ENCODE data around the gene IDH3B. TPM values are rescaled to one million over a fixed set of nuclear protein-coding genes. Genes with fewer than 3 reads are reported as not detected.

Gene IDH3B
- total and polyA plus RNA-seq, 2 donors (not counting 1 experiment from before 2014, with no cell fraction given) = 131 to 225 TPM

DNA sequence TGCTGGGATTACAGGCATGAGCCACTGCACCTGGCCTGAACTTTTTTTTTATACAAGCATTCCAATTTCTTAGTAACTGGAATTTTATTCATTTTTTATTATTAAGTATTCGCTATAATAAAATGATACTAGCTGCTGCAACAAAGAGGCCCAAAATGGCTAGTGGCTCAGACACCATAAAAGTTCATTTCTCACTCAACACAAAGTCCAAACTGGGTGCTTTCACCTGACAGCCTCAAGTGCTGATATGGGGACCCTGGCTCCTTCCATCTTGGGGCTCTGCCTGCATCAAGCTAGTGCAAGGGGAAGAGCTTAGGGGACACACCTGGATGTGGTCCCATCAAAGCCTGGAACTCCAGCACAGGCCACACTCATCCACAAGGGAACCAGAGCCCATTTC is 23.8 kb downstream of the IDH3B start:
- ATAC-seq (ENCODE audit: low read depth) (no peak), DNase-seq (no peak)
- TF ChIP-seq EZH2 (IDR thresholded peaks at IDR 0.05; ENCODE audit: borderline replicate concordance, insufficient read depth, low read depth, low read length, poor library complexity, severe bottlenecking) (no peak), CTCF (IDR thresholded peaks at IDR 0.05) (no peak)
- Histone ChIP-seq H3K4me2 (replicated peaks; ENCODE audit: low read depth, low read length, poor library complexity, severe bottlenecking) (no peak overlapping the region), H4K20me1 (ENCODE audit: control insufficient read depth, insufficient read depth, low read length, poor library complexity, severe bottlenecking) (no peaks in the 10 kb centered on the region), H3K4me1 (ENCODE audit: control insufficient read depth in 2 of 2, insufficient read depth in 2 of 2, low read length in 2 of 2) (no peaks in the 10 kb centered on the region), H3K36me3 (replicated peaks in 1 of 2; ENCODE audit: control extremely low read depth in 1 of 2, control insufficient read depth in 1 of 2, extremely low read depth in 1 of 2, insufficient read depth in 2 of 2, low read length in 1 of 2) (no peaks in the 10 kb centered on the region), H3K9me3 (ENCODE audit: control extremely low read depth in 1 of 3, control insufficient read depth in 2 of 3, insufficient read depth in 1 of 3, low read length in 2 of 3) (peaks cover 0 to 2% (median 0%) of the 10 kb centered on the region in 3 donors), H3K4me3 (ENCODE audit: control extremely low read depth in 1 of 5, extremely low read depth in 1 of 5, insufficient read depth in 1 of 5, low read depth in 2 of 5, low read length in 4 of 5) (no peak overlapping the region), H2AFZ (ENCODE audit: insufficient read depth, low read depth, low read length, poor library complexity, severe bottlenecking) (no peak overlapping the region), H3K27ac (ENCODE audit: low read length in 2 of 2) (no peak overlapping the region), H3K79me2 (ENCODE audit: control insufficient read depth, insufficient read depth, low read length) (no peaks in the 10 kb centered on the region), H3K9ac (ENCODE audit: low read length) (no peak overlapping the region), H3K27me3 (replicated peaks in 1 of 4; ENCODE audit: control extremely low read depth in 1 of 4, control insufficient read depth in 3 of 4, insufficient read depth in 4 of 4, low read length in 3 of 4) (peaks cover 0 to 1% (median 0%) of the 10 kb centered on the region in 4 experiments)
- Mint-ChIP-seq H3K27me3 (no peaks in the 10 kb centered on the region), H3K4me1 (no peaks in the 10 kb centered on the region), H3K4me3 (no peak overlapping the region), H3K27ac (no peak overlapping the region), H3K9me3 (ENCODE audit: insufficient read depth) (no peaks in the 10 kb centered on the region)
- WGBS (ENCODE audit: insufficient coverage) = no CpG with 5 or more reads among the region's 1 CpG
- CTCF ChIA-PET = interaction anchor here (1.5 kb wide), 1 partner anchor 432 kb away, joined by 4 read pairs; no protein-coding TSS in a partner anchor
- intact Hi-C loops (cut with micrococcal nuclease) = no loop called here
- POLR2A ChIA-PET = no interaction called here

DNA sequence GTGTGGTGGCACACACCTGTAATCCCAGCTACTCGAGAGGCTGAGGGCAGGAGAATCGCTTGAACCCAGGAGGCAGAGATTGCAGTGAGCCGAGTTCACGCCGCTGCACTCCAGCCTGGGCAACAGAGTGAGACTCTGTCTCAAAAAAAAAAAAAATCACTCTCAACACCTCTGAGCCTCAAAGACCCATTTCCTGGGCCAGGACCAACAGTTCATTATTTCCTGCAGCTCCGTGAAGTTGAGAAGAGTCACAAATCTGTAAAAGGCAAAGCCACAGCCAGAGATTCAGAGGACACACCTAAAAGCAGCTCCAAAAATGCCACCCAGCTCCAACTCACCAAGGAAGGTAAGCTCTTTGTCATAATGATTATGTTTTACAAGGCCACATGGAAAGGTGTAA is 26.8 kb downstream of the IDH3B start:
- Histone ChIP-seq H3K4me2 (replicated peaks; ENCODE audit: low read depth, low read length, poor library complexity, severe bottlenecking) (no peak overlapping the region), H4K20me1 (ENCODE audit: control insufficient read depth, insufficient read depth, low read length, poor library complexity, severe bottlenecking) (no peaks in the 10 kb centered on the region), H3K9ac (ENCODE audit: low read length) (no peak overlapping the region), H3K27me3 (replicated peaks in 1 of 4; ENCODE audit: control extremely low read depth in 1 of 4, control insufficient read depth in 3 of 4, insufficient read depth in 4 of 4, low read length in 3 of 4) (peaks cover 0 to 24% (median 17%) of the 10 kb centered on the region in 4 experiments), H3K79me2 (ENCODE audit: control insufficient read depth, insufficient read depth, low read length) (no peaks in the 10 kb centered on the region), H3K9me3 (ENCODE audit: control extremely low read depth in 1 of 3, control insufficient read depth in 2 of 3, insufficient read depth in 1 of 3, low read length in 2 of 3) (no peaks in the 10 kb centered on the region), H3K4me1 (ENCODE audit: control insufficient read depth in 2 of 2, insufficient read depth in 2 of 2, low read length in 2 of 2) (no peaks in the 10 kb centered on the region), H2AFZ (ENCODE audit: insufficient read depth, low read depth, low read length, poor library complexity, severe bottlenecking) (no peak overlapping the region), H3K27ac (ENCODE audit: low read length in 2 of 2) (no peak overlapping the region), H3K4me3 (ENCODE audit: control extremely low read depth in 1 of 5, extremely low read depth in 1 of 5, insufficient read depth in 1 of 5, low read depth in 2 of 5, low read length in 4 of 5) (no peak overlapping the region), H3K36me3 (replicated peaks in 1 of 2; ENCODE audit: control extremely low read depth in 1 of 2, control insufficient read depth in 1 of 2, extremely low read depth in 1 of 2, insufficient read depth in 2 of 2, low read length in 1 of 2) (no peaks in the 10 kb centered on the region)
- Mint-ChIP-seq H3K27ac (no peak overlapping the region), H3K4me1 (no peaks in the 10 kb centered on the region), H3K4me3 (no peak overlapping the region), H3K27me3 (peaks cover 19% of the 10 kb centered on the region), H3K9me3 (ENCODE audit: insufficient read depth) (no peaks in the 10 kb centered on the region)
- ATAC-seq (ENCODE audit: low read depth) = no peak
- intact Hi-C loops (cut with micrococcal nuclease) = no loop called here
- 75% methylated on average over 6 of the region's 6 CpGs for WGBS (ENCODE audit: insufficient coverage)
- no peak for TF ChIP-seq CTCF (IDR thresholded peaks at IDR 0.05)
- TF ChIP-seq EZH2 (IDR thresholded peaks at IDR 0.05; ENCODE audit: borderline replicate concordance, insufficient read depth, low read depth, low read length, poor library complexity, severe bottlenecking) = no peak
- DNase-seq = no peak
- ChIA-PET POLR2A (interaction anchor here (0.6 kb wide), 1 partner anchor 28 kb away, joined by 6 read pairs; no protein-coding TSS in a partner anchor), CTCF (interaction anchor here (0.6 kb wide), 1 partner anchor 26 kb away, joined by 3 read pairs; no protein-coding TSS in a partner anchor)
